GM18511 (cell line): ENCODE results near the gene SLCO4A1.

Source experiments
- ATAC-seq: cut with Tn5 transposase; IDR thresholded peaks from one replicate; pipeline ENCODE4 v1.9.1; 2021; ENCODE audit warnings: mild to moderate bottlenecking, moderate library complexity; ENCODE audit not compliant: unreplicated experiment

SLCO4A1 gene

GRCh38 chr20:62710221-62710885 is 68.0 kb downstream of the SLCO4A1 start:
- ATAC-seq, result no peak

- ATAC-seq, result no peak
Measured at GRCh38 chr20:62710886-62711702, 68.8 kb downstream of the SLCO4A1 start.

- no peak for ATAC-seq
Measured at GRCh38 chr20:62711703-62712101, 69.4 kb downstream of the SLCO4A1 start.

- no peak for ATAC-seq
Measured at GRCh38 chr20:62712606-62713005, 70.3 kb downstream of the SLCO4A1 start.

GRCh38 chr20:62714006-62714405 is 71.7 kb downstream of the SLCO4A1 start:
- ATAC-seq, result no peak

- no peak for ATAC-seq
Measured at GRCh38 chr20:62714799-62715198, 72.5 kb downstream of the SLCO4A1 start.

GRCh38 chr20:62715201-62715600 is 72.9 kb downstream of the SLCO4A1 start:
- ATAC-seq, result no peak

- no peak for ATAC-seq
Measured at GRCh38 chr20:62716198-62716940, 74.1 kb downstream of the SLCO4A1 start.

GRCh38 chr20:62716941-62717310 is 74.6 kb downstream of the SLCO4A1 start:
- ATAC-seq, result no peak

- no peak for ATAC-seq
Measured at GRCh38 chr20:62717933-62718332, 75.6 kb downstream of the SLCO4A1 start.

- ATAC-seq, result no peak
Measured at GRCh38 chr20:62718546-62718945, 76.2 kb downstream of the SLCO4A1 start.

GRCh38 chr20:62719250-62719935 is 77.1 kb downstream of the SLCO4A1 start:
- no peak for ATAC-seq
